GM18907 (cell line): ENCODE measurements around the gene VSIG1.

Experiments used
- ATAC-seq: cut with Tn5 transposase; IDR thresholded peaks from one replicate; pipeline ENCODE4 v1.9.1; 2021; ENCODE audit warnings: mild to moderate bottlenecking, moderate library complexity; ENCODE audit not compliant: unreplicated experiment

VSIG1 gene

DNA sequence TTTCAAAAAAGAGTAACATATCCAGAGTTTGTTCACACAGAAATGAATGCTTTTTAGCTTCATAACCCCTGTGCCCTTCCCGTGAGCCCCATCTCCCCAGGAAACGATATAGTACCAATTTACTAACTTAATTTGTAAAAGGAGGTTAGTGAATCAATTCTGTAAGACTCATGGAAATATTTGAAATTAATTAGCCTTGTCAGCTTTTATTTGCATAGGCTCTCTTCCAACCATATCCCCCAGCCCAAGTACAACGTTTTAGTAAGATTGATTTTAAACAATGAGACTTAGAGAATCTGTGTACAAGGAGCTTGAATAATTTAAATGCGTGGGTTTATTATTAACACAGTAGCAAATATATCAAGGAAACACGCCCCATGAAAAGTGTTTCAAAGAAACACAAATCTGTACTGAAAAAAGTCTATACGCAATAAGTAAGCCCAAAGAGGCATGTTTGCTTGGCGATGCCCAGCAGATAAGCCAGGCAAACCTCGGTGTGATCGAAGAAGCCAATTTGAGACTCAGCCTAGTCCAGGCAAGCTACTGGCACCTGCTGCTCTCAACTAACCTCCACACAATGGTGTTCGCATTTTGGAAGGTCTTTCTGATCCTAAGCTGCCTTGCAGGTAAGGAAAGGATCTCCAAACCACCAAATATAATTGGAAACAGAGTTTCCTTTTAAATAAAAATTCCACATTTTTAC is at the start of gene VSIG1:
TSS of gene VSIG1 (plus strand) at position 512 of the 703 bp plus-strand sequence. CDS start at position 578, 66 bp downstream.
- no peak for ATAC-seq

DNA sequence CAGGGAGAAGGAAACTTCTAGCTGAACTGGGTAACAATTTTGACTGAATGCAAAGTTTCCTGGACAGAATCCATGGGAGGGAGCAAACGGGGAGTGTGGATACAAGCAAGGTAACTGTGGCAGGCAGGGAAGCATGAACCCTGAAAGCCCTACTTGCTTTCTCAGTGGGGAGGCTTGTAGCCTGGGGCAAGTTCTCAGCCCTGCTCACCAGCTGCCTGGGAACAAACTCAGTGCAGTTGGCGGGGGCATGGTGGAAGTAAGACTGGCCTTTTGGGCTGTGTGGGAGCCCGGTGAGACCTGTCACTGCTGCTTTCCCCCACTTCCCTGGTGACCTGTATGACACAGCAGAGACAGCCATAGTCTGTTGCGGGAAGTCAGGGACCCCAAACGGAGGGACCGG is 48.7 kb upstream of the VSIG1 start:
- no peak for ATAC-seq

- peak; percentile 41 for ATAC-seq
These were observed 44.1 kb upstream of the VSIG1 start for GRCh38 chrX:108000751-108001150.

GRCh38 chrX:108001218-108001814 is 43.5 kb upstream of the VSIG1 start:
- ATAC-seq, result peak; percentile 97

GRCh38 chrX:108018656-108019381 is 26.0 kb upstream of the VSIG1 start:
- ATAC-seq, result no peak

DNA sequence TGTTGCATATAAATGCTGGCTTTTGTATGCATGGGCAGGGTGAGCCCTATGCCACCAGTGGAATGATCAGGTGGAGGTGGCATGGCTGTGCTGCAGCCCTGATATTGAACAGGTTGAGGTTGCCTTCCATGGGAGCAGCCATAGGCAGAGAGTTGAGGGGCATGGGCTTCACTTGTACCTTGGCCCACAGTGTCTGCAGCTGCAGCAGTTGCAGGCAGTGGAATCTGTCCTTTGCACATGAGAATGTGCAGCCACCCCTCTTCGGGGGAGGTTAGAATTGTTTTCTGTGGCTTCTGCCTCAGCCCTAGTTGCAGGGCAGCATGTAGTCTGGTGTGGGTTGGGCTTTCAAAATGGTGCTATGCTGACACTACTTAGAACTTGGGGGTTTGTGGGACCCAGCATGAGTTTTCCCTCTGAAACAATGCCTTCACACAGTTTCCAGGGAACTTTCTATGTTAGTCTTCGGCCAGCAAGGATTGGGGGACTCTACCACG is 25.4 kb upstream of the VSIG1 start:
- ATAC-seq, result no peak

GRCh38 chrX:108020631-108021030 is 24.2 kb upstream of the VSIG1 start:
- peak; percentile 51 for ATAC-seq

DNA sequence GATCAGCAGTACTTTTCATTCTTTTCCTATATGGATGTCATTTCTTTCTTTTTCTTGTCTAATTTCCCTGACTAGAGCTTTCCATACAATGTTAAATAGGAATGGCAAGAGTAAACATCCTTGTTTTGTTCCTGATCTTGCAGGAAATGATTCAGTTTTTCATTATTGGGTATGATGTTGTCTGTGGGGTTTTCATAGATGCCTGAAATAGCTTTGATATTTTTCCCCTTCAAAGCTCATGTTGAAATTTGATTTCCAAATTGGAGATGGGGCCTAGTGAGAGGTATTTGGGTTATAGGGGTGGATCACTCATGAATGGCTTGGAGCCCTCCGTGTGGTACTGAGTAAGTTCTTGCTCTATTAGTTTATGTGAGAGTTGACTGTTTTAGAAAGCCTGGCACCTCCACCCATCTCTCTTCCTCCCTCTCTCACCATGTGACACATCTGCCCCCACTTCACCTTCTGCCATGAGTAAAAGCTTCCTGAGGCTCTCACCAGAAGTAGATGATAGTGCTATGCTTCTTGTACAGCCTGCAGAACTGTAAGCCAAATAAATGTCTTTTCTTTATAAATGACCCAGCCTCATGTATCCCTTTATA is 22.3 kb upstream of the VSIG1 start:
- no peak for ATAC-seq

DNA sequence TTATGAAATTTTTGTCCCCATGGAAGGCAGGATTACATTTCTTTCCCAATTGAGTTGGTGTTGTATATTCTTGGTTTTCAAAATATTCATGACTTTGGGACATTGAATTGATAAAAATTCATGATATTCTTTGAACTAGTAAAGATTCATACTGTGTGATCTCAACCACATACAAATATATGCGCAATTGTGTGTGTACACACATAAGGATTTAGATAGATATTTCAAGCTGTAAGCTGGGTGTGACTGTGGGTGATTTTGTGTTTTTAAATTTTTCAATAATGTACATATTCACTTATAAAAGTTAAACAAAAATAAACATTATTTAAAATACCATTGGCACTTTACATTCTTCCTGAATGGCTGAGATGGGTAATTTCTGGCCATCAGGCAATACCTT is 19.5 kb upstream of the VSIG1 start:
- ATAC-seq, result no peak

GRCh38 chrX:108025954-108026600 is 18.8 kb upstream of the VSIG1 start:
- no peak for ATAC-seq

DNA sequence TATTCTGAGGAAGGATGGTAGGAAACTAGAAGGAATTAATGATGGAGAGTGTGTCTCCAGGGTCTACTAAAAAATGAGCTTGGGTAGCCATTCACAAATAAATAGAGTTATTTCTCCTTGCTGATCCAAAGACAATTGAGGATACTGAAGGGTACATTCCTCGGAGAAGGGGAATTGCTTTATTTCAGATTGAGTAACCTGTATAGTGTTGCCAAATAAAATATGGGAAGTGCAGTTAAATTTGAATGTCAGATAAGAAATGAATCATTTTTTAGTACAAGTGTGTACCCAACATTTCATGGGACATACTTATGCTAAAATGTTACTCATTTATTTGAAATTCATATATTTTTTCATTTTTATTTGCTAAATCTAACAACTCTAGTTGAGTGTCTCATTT is 16.0 kb upstream of the VSIG1 start:
- ATAC-seq, result no peak

DNA sequence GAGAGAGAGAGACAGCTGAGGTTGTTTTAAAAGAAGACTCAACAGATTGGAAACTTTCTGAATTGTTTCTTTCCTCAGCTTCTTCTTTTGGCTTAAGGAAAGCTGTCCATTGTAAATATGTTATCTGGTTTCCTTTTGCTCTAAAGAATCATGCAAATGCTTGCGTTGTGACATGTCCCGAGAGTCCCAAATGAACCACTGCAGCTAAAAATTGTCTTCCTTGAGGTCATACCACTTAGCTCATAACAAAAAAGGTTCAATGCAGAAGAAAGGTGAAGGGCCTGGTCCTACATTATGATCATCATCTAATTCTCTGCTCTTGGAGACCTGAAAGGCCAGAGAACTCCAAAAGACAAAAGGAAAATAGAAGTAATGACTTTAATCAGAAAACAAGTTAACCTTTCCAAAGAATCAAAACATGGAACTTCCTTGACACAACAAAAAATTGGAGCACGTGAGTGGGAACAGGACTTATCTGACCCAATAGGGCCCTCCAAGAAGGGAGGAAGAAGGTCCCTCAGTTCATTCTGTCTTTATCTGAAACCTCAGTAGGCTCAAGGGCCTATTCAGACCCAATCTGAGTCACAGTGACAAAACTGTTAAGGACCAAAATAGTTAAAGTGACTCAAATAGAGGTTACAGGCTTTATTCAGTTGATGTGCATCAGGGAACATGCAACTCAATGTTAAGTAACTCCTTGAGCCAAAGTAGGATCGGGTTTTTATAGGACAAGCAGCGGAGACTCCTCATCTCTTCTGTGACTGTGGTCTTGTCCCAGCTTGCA is 14.7 kb upstream of the VSIG1 start:
- no peak for ATAC-seq

- no peak for ATAC-seq
These were observed 11.9 kb upstream of the VSIG1 start for GRCh38 chrX:108032944-108033343.

DNA sequence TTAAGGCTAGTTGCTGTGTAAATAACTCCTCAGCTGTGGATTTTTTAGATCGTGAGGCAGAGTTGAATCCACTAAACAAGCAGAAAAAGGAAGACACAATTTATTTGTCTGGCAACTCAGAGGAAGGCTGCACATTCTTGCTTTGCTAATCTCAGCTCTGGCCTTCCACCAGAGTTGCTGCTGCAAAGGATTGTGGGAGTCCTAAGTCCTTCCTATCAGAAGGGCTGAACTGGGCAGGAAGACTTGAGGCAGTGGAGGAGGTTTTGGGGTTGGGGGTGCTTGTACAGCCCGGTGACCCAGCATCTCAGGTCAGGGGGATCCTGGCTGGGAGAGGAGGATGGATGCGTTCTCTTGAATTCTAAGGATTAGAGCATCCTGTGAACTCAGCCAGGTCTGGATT is 11.0 kb upstream of the VSIG1 start:
- no peak for ATAC-seq

DNA sequence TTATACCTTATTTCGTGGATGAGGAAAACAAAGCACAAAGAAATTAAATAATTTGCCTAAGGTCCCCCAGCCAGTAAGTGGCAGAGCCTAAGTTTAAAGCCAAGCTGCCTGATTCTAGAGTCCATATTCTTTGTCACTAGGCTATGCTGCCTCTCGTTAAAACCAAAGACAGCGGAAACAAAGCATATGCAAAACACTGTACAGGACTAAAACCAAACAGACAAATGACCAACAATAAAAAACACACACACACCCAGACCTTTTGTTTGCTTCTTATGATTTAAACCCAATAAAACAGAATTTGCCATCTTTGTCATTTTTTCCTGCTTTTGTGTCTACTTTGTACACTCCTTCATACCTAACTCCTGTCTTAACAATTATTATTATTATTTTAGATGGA is 10.1 kb upstream of the VSIG1 start:
- ATAC-seq, result no peak

- ATAC-seq, result no peak
These were observed 8.4 kb upstream of the VSIG1 start for GRCh38 chrX:108036298-108036973.

- ATAC-seq, result no peak
These were observed 4.8 kb downstream of the VSIG1 start for GRCh38 chrX:108049649-108050048.

DNA sequence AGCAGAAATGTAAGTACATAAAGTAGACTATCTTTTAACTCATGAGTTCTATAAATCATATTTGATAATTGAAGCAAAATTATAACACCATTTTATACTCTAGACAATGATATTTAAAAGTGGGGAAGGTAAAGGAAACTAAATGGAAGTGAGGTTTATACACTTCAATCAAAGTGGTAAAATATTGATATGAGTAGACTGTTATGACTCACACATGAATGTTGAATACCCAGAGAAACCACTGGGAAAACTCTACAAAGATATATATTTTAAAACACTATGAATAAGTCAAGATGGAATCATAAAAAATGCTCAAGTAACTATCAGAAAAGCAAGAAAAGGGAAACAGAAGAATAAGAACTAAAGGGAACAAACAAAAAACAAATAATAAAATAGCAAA is 8.4 kb downstream of the VSIG1 start:
- no peak for ATAC-seq

DNA sequence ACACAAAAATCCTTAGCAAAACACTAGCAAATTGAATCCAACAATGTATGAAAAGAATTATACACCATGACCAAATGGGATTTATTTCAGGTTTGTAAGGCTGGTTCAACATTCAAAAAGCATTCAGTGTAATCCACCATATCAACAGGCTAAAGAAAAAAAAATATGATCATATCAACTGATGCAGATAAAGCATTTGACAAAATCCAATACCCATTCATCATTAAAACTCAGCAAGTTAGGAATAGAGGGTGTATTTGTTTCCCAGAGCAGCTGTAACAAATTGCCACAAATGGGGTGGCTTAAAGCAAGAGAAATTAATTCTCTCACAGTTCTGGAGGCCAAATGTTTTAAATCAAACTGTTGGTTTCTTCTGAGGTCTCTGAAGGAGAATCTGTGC is 10.7 kb downstream of the VSIG1 start:
- ATAC-seq, result no peak

- no peak for ATAC-seq
These were observed 14.9 kb downstream of the VSIG1 start for GRCh38 chrX:108059801-108060200.
